HG02970 (cell line): ENCODE results near the gene PMVK.

Experiments
- ATAC-seq: cut with Tn5 transposase; IDR thresholded peaks from one replicate; pipeline ENCODE4 v1.9.1; 2021; ENCODE audit warnings: mild to moderate bottlenecking, moderate library complexity, moderate number of reproducible peaks; ENCODE audit not compliant: unreplicated experiment, low FRiP score

Gene PMVK

DNA sequence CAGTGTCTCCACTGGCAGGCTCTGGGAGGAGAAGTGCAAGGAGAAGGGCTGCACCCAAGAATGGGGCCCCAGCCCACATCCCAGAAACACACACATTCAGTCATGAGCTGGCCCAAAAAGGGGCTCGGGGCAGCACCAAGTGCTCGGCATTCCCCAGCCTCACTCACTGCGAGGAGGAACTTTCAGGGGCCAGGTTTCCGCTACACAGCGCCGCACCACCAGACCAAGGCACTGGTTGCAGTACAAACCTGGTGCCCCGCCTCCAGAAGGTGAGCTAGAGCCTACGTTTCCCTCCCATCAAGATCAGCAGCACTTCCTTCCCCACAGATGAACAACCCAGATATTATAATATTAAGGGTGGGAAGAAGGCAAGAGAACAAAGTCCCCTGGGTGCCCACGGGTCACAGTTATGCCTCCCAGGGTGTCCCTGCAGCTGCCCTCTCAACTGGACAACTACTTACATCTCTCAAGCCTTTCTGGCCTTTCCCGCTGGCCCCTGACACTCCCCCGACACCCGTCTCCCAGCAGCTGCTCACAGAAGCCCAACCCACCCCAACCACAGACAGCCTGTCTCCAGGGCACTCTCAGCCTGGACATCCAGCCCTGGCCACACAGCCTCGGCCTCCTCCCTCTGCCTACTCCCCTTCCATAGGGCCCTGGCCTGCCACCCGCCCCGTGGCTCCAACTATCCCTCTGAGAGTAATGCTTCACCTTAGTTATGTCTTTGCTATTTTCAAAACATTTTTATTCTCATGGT lies 15.6 kb upstream of the PMVK start:
- ATAC-seq, result no peak

- ATAC-seq, result no peak
Observed at GRCh38 chr1:154948079-154948478, 11.6 kb upstream of the PMVK start.

DNA sequence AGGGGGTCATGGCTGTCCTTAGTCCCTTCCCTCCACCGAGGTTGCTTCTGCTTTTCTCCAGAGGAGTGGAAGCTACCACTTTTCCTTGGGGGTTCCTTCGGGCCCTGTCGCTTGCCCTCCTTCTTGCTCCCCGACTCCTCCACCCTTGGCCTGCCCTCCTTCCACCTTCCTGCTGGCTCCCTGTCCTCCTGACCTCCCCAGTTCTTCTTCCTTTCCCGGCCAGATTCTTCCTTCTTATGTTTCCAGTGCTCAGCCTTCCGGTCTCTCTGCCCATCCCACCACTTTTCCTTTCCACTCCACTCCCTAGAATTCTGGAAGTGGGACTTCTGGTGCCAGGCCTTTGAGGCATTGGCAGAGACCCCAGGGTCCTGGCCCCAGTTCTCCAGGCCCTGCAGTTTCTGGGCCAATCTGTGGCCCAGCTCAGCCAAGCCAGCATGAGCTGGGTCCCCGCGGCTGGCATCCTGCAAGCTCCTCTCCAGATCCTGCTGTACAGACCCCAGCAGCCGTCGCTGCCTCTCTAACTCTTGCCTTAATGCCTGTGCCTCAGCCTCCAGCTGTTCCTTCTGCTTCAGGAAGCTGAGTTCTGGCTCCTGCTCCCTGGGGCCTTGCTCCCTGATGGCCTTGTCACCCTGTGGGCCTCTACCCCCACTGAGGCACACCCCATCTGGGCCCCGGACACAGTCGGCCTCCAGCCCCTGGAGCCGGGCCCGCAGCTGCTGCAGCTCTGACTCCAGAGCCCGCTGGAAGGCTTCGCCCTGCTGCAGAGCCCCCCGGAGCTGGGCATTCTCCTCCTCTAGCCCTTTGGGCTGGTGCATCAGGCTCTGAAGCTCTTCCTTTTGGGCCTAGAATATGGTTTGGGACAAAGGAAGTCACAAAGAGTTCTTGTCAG lies 9.7 kb upstream of the PMVK start:
- no peak for ATAC-seq

DNA sequence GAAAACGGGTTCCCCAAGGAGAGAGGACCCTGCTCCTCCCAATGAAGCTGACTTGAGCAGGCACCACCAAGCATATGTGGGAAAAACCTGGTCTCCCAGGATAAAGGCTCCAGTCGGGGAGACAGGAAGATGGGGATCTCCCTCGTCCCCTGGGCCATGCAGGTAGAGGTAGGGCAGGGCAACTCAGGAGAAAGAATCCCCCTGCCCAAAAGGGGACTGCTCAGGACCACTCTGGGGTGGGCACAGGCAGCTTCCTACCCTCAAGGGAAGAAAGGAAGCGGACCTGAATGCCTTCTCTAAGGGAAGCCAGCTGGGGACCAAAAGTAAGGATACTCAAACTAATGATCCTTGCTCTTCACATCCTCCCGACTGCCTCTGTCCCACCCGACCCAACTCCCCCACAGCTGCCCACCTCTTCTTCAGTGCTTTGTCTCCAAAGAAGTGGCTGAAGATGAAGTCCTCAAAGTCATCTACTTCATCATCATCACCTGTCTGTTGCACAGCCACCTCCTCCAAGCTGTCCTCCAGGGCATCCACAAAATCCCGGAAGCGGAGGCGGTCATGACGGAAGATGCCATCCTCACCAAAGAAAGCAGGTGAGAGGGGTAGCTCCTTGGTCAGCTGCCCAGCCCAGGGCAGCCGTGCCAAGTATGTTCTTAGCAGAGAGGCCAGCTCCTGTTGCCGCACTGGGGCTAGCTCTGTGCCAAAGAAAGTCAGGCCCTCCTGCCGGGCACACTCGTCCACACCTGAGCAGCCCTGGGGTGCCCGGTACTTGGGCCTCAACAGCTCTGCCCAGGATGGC lies 8.8 kb upstream of the PMVK start:
- no peak for ATAC-seq

DNA sequence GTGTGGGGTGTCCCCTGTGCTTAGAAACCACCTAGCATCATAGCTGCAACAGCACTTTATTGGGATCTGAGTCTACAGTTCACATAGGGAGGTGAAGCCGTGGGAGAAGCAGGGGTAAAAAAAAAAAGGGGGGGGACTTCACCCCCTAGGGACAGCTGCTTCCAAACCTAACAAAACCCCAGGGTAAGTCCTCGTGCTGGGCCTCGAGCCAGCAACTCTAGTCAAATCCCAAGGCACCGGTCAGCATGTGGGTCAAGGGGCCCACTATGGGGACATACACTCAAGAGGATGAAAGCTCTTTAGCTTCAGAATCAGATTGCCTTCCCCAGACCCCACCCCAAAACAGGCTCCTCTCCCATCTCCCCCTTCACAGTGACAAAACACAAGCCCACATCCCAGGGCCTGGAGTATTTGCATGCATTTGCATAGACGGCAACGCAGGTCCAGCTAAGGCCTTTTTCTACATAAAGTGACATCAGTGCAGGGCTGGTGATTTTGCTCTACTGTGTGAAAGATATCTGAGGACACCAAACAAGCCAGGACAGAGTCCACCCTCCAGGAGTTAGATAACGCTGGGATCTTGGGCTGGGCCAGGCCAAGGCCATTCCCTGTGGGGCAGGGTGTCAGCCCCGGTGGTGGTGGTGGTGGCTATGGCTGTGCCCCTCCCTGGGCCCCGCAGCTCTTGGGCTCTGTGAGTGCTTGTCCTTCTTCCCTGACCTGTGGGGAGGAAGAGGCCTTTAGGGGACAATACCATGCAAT lies 8.1 kb upstream of the PMVK start:
- ATAC-seq, result no peak

- no peak for ATAC-seq
Observed at GRCh38 chr1:154943649-154944400, 7.3 kb upstream of the PMVK start.

GRCh38 chr1:154941333-154942013 lies 5.0 kb upstream of the PMVK start:
- ATAC-seq, result no peak

- no peak for ATAC-seq
Observed at GRCh38 chr1:154940651-154941194, 4.2 kb upstream of the PMVK start.

- ATAC-seq, result no peak
Observed at GRCh38 chr1:154940213-154940560, 3.7 kb upstream of the PMVK start.

GRCh38 chr1:154938604-154939399 lies 2.3 kb upstream of the PMVK start:
- no peak for ATAC-seq

DNA sequence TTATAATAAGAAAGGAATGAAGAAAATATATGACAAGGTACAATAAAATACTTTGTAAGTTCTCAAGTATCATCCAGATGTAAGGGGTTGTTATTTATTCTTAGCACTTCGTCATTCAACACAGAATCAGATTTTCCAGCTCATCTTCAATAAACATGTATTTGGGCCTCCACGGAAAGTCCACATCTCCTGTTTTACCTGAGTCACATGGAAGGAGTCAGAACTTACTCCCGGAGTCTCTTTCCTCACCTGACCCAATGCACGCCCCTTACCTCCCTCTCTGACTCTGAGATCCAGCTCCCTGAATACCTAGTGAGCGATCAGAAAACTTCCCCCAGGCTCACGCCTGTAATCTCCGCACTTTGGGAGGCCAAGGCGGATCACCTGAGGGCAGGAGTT lies 1.5 kb upstream of the PMVK start:
- no peak for ATAC-seq

- ATAC-seq, result peak; percentile 73
Observed at GRCh38 chr1:154937085-154937987, 817 bp upstream of the PMVK start.

DNA sequence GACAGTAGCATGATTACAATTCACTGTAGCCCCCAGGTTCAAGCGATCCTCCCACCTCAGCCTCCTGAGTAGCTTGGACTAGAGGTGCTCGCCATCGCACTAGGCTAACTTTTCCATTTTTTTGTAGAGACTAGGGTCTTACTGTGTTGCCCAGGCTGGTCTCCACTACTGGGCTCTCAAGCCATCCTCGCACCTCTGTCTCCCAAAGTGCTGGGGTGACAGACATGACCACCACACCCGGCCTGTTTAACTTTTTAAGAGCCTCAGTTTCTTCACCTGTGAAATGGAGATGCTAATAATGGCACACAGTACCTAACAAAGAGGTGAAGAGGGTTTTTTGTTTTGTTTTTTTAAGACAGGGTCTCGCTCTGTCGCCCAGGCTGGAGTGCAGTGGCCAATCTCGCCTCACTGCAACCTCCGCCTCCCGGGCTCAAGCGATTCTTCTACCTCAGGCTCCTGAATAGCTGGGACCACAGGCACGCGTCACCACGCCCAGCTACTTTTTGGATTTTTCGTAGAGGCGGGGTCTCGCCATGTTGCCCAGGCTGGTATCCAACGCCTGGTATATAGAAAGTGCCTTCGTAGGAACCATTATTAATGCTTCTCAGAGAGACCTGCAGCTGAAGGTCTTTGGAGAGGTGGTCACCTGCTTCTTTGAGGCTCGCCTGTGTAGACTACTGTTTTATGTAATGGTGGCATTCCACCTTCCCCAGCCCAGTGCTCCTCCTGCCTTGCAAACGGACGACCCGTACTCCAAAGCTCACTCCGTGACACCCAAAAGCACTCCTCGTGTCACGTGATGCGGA lies 567 bp downstream of the PMVK start:
- ATAC-seq, result no peak

- ATAC-seq, result no peak
Observed at GRCh38 chr1:154934358-154934948, 2.1 kb downstream of the PMVK start.

GRCh38 chr1:154931940-154932487 lies 4.5 kb downstream of the PMVK start:
- ATAC-seq, result no peak
